Gastroesophageal sphincter (tissue), 3 donors: ENCODE results near the gene CRYBA4.

Experiments used
- CTCF ChIP-seq, 4 experiments: fragments of 200-600 bp in 2 of 4; fragments of 450-650 bp in 2 of 4; sonication (generic) in 1 of 4; IDR thresholded peaks; one replicate each; pipeline ENCODE4 v1.5.1; 2017 to 2019; ENCODE audit warnings: antibody characterized with exemption in 4 of 4, mild to moderate bottlenecking in 2 of 4, moderate library complexity in 2 of 4
- EP300 ChIP-seq: sonication (generic); formaldehyde crosslinking; IDR thresholded peaks from one replicate; pipeline ENCODE4 v1.6.1; 2017; ENCODE audit warnings: antibody characterized with exemption, mild to moderate bottlenecking
- POLR2A ChIP-seq, 2 donors: fragments of 450-650 bp; IDR thresholded peaks; one replicate each; pipeline ENCODE4 v1.6.1; 2017; ENCODE audit warnings: antibody characterized with exemption in 2 of 2, mild to moderate bottlenecking in 2 of 2, moderate library complexity in 1 of 2

GRCh38 chr22:26616650-26617049 lies 5.1 kb upstream of the CRYBA4 start:
- TF ChIP-seq CTCF (IDR thresholded peaks at IDR 0.05) (no peak), POLR2A (IDR thresholded peaks at IDR 0.05) (no peak), EP300 (no peak)
